ENCODE data around the gene BCL2L11. TPM values are rescaled to one million over a fixed set of nuclear protein-coding genes. Genes with fewer than 3 reads are reported as not detected.
A peak's percentile ranks its signal among the peaks of the same experiment; 100 is the strongest.

Gene BCL2L11
- total RNA-seq, 2 experiments from 2014 or later = 11.1 to 11.4 TPM

DNA sequence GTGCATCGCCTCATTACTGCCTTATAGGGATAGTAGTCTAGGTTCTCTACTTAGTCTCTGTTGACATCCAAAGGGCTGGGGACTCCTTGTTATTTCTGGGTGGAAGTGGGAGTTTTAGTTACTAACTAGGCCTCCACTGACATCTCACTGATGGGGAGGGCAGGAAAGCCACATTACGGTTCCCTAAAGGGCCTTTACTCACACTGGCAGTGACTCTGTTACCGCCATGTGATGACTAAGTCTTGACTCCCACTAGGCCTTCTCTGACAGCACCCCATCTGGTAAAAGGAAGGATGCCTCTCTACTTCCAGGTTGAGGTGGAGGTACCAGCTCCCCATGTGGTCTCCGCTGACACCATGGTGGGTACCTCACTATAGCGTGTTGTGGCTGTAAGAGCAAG is 14.0 kb upstream of the BCL2L11 start:
- peaks cover 62% of the 10 kb centered on the region for H3K27me3 Mint-ChIP-seq

DNA sequence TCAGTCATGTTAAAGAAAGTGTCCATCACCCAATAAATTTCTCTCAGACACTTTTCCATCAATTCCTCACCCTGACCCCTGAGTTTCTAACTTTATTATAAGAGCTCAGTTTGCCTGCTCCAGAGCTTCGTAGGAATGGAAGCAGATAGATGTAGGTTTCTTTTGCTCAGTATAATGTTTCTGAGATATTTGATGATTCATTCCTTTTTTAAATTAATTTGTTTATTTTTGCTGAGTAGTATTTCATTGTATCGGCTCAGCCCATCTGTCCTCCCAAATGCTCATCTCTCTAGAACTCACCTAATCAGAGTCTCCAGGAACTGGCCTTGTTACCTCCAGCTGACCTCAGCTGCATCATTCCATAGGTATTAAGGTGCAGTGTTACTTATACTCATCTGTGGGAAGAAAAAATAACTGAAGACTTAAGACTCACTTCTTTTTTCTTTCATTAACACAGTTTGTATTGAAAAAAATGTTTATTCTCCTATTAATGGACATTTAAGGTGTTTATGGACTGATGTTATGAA is 11.9 kb upstream of the BCL2L11 start:
- Mint-ChIP-seq H3K36me3 (ENCODE audit: low read depth) (no peaks in the 10 kb centered on the region), H3K4me3 (no peak overlapping the region), H3K27me3 (peaks cover 64% of the 10 kb centered on the region), H3K27ac (no peak overlapping the region), H3K9me3 (no peaks in the 10 kb centered on the region), H3K4me1 (no peaks in the 10 kb centered on the region)
- ChIA-PET POLR2A (no interaction called here), CTCF (no interaction called here)
- no peak for DNase-seq

More for the DNA sequence above, 14.0 kb upstream of the BCL2L11 start:
- H3K9me3 Mint-ChIP-seq = no peaks in the 10 kb centered on the region
- no peak overlapping the region for H3K27ac Mint-ChIP-seq
- H3K4me1 Mint-ChIP-seq = peaks cover 4% of the 10 kb centered on the region
- CTCF ChIA-PET = no interaction called here
- POLR2A ChIA-PET = no interaction called here
- no peaks in the 10 kb centered on the region for H3K36me3 Mint-ChIP-seq (ENCODE audit: low read depth)
- no peak overlapping the region for H3K4me3 Mint-ChIP-seq
- DNase-seq = no peak

DNA sequence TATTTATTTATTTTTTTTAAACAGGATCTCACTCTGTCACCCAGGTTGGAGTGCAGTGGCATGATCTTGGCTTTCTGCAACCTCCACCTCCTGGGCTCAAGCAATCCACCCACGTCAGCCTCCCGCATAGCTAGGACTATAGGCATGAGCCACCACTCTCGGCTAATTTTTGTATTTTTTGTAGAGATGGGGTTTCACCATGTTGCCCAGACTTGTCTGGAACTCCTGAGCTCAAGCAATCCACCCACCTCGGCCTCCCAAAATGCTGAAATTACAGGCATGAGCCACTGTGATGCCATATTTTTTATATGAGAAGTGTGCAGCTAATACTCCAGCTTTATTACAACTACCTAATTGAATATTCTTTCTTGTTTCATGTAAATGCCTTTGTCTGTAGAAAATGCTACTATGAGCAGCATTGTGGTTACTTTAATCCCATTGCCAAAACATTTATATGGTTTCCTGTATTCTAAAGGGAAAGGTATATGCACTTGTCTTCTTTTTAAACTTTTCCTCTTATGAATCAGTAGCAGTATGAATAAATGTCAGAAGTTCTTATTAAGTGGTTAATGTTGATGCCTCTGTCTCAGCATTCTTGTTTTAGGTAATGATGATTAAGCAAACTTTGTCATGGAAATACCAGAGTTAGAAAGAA is 9.5 kb upstream of the BCL2L11 start:
- H3K27me3 Mint-ChIP-seq = peaks cover 74% of the 10 kb centered on the region
- ChIA-PET POLR2A (no interaction called here), CTCF (no interaction called here)
- H3K27ac Mint-ChIP-seq = no peak overlapping the region
- H3K9me3 Mint-ChIP-seq = no peaks in the 10 kb centered on the region
- peaks cover 5% of the 10 kb centered on the region for H3K4me1 Mint-ChIP-seq
- H3K36me3 Mint-ChIP-seq (ENCODE audit: low read depth) = no peaks in the 10 kb centered on the region
- DNase-seq = no peak
- no peak overlapping the region for H3K4me3 Mint-ChIP-seq

GRCh38 chr2:111113838-111114237 is 6.9 kb upstream of the BCL2L11 start:
- Mint-ChIP-seq H3K36me3 (ENCODE audit: low read depth) (no peaks in the 10 kb centered on the region), H3K4me1 (peaks cover 29% of the 10 kb centered on the region), H3K9me3 (no peaks in the 10 kb centered on the region), H3K27ac (no peak overlapping the region), H3K27me3 (peaks cover 81% of the 10 kb centered on the region), H3K4me3 (no peak overlapping the region)
- CTCF ChIA-PET = no interaction called here
- POLR2A ChIA-PET = interaction anchor here (1.0 kb wide), 1 partner anchor 13 kb away, joined by 4 read pairs; no protein-coding TSS in a partner anchor
- DNase-seq = no peak

DNA sequence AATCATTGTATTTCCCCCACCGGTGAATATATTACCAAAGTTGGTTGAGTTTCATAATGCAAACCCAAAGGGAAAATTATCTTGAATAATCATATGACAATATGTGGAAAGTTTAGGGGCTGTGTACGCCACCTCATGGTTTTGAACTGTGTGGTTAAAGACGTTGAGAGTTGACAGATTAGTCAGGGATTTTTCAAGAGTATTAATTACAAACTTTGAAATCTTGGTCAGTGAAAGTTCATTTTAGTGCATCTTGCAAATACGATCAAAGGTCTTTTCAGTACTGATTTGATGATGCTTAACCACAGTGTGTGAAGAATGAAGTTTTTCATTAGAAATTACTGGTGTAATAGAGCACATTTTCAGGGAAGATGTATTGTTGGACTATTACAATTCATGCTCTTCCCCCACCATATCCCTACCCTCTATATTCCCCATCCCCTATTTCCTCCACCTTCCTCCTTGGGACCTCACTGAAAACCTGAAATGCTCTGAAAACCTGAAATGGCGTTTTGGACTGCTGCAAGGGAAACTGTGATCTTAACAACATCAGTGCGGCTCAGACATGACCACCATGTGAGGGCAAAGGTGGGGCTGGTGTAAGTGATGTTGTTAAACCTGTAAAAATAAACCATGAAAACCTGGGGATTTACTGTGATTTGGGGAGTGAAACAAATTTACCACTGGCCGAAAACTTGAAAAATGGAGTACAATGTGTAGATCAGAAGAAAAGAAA is 4.5 kb upstream of the BCL2L11 start:
- Mint-ChIP-seq H3K4me1 (peaks cover 44% of the 10 kb centered on the region), H3K36me3 (ENCODE audit: low read depth) (no peaks in the 10 kb centered on the region), H3K9me3 (no peaks in the 10 kb centered on the region), H3K4me3 (no peak overlapping the region), H3K27me3 (peaks cover 77% of the 10 kb centered on the region), H3K27ac (no peak overlapping the region)
- no peak for DNase-seq
- ChIA-PET CTCF (interaction anchor here (1.3 kb wide), 1 partner anchor 16 kb away, joined by 4 read pairs; no protein-coding TSS in a partner anchor), POLR2A (interaction anchor here (1.6 kb wide), 1 partner anchor 582 kb away, joined by 4 read pairs; no protein-coding TSS in a partner anchor)

- H3K27me3 Mint-ChIP-seq = peaks cover 74% of the 10 kb centered on the region
- H3K4me1 Mint-ChIP-seq = peaks cover 48% of the 10 kb centered on the region
- H3K36me3 Mint-ChIP-seq (ENCODE audit: low read depth) = no peaks in the 10 kb centered on the region
- H3K27ac Mint-ChIP-seq = no peak overlapping the region
- DNase-seq = peak; percentile 73
- H3K4me3 Mint-ChIP-seq = peak overlapping the region; percentile 62
- H3K9me3 Mint-ChIP-seq = no peaks in the 10 kb centered on the region
- ChIA-PET CTCF (interaction anchor here (1.0 to 1.3 kb wide), 2 partner anchors 15 to 305 kb away, joined by 3 to 4 read pairs; no protein-coding TSS in a partner anchor), POLR2A (interaction anchor here (1.6 kb wide), 1 partner anchor 582 kb away, joined by 4 read pairs; no protein-coding TSS in a partner anchor)
Measured at GRCh38 chr2:111116843-111117597, 3.7 kb upstream of the BCL2L11 start.

DNA sequence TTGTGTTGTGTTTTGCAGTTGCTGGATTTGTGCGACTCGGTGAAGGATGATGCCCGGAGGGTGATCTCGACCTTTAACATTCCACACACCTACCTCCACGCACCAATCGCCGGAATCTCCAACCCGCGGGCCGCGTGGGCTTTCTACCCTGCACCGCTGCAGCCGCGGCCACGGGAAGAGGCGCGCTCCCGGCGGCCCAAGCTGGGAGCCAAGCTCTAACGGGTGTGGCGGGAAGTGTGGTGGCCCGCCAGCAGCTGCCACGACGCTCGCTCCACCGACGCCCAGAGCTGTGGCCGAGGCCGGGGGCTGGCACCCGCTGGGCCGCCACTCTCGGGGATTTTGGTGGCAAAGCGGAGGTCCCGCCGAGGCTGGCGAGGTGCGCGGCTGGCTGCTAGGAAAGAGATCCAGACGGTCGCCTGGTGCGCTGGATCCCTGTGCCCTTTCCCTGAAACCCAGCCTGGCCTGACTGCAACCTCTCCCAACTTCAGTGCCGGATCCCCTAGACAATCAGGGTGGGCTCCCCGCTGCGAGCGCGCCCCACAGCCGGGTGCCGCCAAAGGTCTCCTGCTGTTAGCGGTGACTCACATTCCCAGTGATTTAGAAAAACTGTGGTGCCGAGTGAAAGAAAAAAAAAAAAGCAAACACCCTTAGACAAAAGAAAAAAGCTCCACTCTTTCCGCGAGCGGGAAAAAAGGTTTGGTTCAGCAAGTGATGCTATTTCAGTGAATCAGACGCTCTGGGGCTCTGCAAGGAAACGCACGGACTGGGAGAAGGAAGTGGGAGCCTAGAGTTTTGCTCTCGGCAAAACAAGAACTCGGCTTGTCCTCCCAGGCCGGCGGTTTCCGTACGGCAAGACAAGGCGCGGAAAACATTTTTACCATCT is 2.9 kb upstream of the BCL2L11 start:
- Mint-ChIP-seq H3K9me3 (no peaks in the 10 kb centered on the region), H3K4me1 (peaks cover 49% of the 10 kb centered on the region), H3K27me3 (peaks cover 66% of the 10 kb centered on the region), H3K36me3 (ENCODE audit: low read depth) (peaks cover under 1% of the 10 kb centered on the region), H3K27ac (no peak overlapping the region), H3K4me3 (peak overlapping the region; percentile 71)
- ChIA-PET CTCF (interaction anchor here (1.0 kb wide), 1 partner anchor 305 kb away, joined by 3 read pairs; no protein-coding TSS in a partner anchor), POLR2A (interaction anchor here (0.5 to 1.6 kb wide), 2 partner anchors 51 to 581 kb away, joined by 3 to 4 read pairs; no protein-coding TSS in a partner anchor)
- DNase-seq = peak; percentile 36

DNA sequence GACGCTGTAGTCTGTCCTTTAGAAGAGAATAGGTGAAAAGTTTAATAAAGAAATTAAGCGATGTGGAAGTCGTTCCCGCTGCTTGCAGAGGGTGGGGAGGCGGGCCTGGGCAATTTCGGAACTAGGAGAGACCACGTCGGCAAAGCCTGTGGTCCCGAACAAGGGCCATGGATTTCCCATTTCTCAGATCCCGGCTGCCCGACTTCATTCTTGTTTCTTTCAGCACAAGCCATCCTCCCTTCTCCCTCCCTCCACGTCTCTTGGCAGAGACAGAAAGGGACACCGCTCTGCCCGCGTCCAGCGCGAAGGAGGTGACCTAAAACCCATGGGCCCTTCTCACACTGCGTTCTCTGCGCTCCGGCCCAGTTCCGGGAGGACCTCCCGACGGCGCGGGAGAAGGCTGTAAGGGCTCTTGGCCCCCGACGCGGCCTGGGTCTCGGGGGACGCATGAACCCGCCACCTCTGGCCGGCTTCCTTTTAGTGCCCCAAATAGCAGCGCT is 2.2 kb upstream of the BCL2L11 start:
- DNase-seq = no peak
- POLR2A ChIA-PET = no interaction called here
- H3K4me1 Mint-ChIP-seq = peaks cover 55% of the 10 kb centered on the region
- CTCF ChIA-PET = no interaction called here
- peaks cover 59% of the 10 kb centered on the region for H3K27me3 Mint-ChIP-seq
- H3K4me3 Mint-ChIP-seq = peak overlapping the region; percentile 71
- peaks cover 6% of the 10 kb centered on the region for H3K36me3 Mint-ChIP-seq (ENCODE audit: low read depth)
- no peak overlapping the region for H3K27ac Mint-ChIP-seq
- H3K9me3 Mint-ChIP-seq = no peaks in the 10 kb centered on the region

DNA sequence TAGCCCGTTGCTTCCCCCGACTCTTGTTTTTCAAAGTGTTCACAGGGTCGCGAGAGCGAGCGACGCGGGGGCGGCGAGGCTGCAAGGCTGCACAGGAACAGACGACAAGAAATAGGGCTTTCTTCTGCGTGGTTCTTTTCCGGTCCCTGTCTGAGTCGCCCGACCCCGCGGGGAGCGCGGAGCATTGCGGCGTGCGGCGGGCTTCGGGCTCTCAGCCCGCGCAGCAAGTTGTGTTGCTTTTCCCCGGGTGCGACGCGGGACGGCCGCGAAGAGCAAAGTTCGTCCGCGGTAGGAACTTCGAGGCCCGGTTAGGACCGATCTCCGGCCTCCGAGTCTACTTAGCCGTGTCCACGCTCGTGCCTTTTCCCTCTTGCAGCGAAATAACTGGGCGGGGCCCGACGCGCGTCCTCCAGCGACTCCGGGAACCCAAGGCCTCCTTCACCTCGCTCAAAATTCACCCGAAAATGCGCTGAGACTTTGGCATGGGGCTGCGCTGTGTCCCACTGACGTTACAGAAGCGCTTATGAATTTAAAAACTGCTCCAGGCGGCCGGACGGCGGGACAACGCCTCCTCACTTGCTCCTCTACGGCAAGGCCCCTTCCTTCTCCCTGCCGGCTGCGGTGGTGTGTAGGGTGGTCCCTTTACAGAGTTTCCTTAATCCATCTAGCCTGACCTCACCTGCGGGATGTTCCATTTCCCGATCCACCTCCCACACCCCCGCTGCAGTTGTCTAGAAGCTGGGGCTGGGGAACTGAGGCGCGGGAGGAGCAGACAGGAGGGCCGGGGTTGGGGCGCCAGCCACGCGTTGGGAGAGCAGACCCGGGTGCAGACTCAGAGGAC is 1.5 kb upstream of the BCL2L11 start:
- Mint-ChIP-seq H3K4me1 (peaks cover 57% of the 10 kb centered on the region), H3K27me3 (peaks cover 56% of the 10 kb centered on the region), H3K9me3 (no peaks in the 10 kb centered on the region), H3K36me3 (ENCODE audit: low read depth) (peaks cover 11% of the 10 kb centered on the region), H3K27ac (no peak overlapping the region), H3K4me3 (peak overlapping the region; percentile 71)
- POLR2A ChIA-PET = no interaction called here
- DNase-seq = peak; percentile 40
- CTCF ChIA-PET = interaction anchor here (0.7 kb wide), 1 partner anchor 59 kb away, joined by 3 read pairs; no protein-coding TSS in a partner anchor

GRCh38 chr2:111119822-111120252 is 877 bp upstream of the BCL2L11 start:
- Mint-ChIP-seq H3K27ac (no peak overlapping the region), H3K4me3 (peak overlapping the region; percentile 71), H3K36me3 (ENCODE audit: low read depth) (peaks cover 16% of the 10 kb centered on the region), H3K27me3 (peaks cover 55% of the 10 kb centered on the region), H3K4me1 (peaks cover 57% of the 10 kb centered on the region), H3K9me3 (no peaks in the 10 kb centered on the region)
- DNase-seq = no peak
- CTCF ChIA-PET = interaction anchor here (0.7 to 1.6 kb wide), 2 partner anchors 59 to 261 kb away, joined by 3 to 5 read pairs; no protein-coding TSS in a partner anchor
- POLR2A ChIA-PET = interaction anchor here (0.9 kb wide), 1 partner anchor 49 kb away, joined by 3 read pairs; no protein-coding TSS in a partner anchor

Data from activated CD4-positive, alpha-beta memory T cell treated with anti-CD3 and anti-CD28 coated beads, Interleukin-2, amount 10 ng/mL, durations not matched to agents 7 days and 5 days (primary cell).